ENCODE results near the gene MAP3K3.

Gene MAP3K3

DNA sequence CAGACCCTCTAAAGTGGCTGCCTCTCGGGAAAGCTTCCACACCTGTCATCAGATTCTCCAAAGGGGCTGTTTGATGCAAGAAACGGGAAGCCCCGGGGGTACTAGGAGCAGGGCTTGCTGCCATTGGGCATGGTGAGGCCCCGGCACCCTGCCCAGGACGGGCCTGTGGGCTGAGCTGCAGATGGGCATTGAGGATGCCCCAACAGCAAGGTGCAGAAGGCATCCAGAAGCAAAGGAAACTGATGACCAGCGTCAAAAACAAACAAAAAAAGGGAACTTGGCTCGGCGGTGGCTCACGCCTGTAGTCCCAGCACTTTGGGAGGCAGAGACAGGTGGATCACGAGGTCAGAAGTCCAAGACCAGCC lies 79.2 kb downstream of the MAP3K3 start (continued):
- TF ChIP-seq, protein P1, sequence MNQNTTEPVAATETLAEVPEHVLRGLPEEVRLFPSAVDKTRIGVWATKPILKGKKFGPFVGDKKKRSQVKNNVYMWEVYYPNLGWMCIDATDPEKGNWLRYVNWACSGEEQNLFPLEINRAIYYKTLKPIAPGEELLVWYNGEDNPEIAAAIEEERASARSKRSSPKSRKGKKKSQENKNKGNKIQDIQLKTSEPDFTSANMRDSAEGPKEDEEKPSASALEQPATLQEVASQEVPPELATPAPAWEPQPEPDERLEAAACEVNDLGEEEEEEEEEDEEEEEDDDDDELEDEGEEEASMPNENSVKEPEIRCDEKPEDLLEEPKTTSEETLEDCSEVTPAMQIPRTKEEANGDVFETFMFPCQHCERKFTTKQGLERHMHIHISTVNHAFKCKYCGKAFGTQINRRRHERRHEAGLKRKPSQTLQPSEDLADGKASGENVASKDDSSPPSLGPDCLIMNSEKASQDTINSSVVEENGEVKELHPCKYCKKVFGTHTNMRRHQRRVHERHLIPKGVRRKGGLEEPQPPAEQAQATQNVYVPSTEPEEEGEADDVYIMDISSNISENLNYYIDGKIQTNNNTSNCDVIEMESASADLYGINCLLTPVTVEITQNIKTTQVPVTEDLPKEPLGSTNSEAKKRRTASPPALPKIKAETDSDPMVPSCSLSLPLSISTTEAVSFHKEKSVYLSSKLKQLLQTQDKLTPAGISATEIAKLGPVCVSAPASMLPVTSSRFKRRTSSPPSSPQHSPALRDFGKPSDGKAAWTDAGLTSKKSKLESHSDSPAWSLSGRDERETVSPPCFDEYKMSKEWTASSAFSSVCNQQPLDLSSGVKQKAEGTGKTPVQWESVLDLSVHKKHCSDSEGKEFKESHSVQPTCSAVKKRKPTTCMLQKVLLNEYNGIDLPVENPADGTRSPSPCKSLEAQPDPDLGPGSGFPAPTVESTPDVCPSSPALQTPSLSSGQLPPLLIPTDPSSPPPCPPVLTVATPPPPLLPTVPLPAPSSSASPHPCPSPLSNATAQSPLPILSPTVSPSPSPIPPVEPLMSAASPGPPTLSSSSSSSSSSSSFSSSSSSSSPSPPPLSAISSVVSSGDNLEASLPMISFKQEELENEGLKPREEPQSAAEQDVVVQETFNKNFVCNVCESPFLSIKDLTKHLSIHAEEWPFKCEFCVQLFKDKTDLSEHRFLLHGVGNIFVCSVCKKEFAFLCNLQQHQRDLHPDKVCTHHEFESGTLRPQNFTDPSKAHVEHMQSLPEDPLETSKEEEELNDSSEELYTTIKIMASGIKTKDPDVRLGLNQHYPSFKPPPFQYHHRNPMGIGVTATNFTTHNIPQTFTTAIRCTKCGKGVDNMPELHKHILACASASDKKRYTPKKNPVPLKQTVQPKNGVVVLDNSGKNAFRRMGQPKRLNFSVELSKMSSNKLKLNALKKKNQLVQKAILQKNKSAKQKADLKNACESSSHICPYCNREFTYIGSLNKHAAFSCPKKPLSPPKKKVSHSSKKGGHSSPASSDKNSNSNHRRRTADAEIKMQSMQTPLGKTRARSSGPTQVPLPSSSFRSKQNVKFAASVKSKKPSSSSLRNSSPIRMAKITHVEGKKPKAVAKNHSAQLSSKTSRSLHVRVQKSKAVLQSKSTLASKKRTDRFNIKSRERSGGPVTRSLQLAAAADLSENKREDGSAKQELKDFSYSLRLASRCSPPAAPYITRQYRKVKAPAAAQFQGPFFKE (tag by site-specific recombination; IDR thresholded peaks at IDR 0.05; ENCODE audit: borderline replicate concordance): no peak
- no peak for TF ChIP-seq ZNF248 (tag by site-specific recombination; IDR thresholded peaks at IDR 0.05)
- no peak for TF ChIP-seq ZNF146 (tag by site-specific recombination; IDR thresholded peaks at IDR 0.05)
- TF ChIP-seq ZNF394 (tag by site-specific recombination; IDR thresholded peaks at IDR 0.05; ENCODE audit: borderline replicate concordance): no peak

DNA sequence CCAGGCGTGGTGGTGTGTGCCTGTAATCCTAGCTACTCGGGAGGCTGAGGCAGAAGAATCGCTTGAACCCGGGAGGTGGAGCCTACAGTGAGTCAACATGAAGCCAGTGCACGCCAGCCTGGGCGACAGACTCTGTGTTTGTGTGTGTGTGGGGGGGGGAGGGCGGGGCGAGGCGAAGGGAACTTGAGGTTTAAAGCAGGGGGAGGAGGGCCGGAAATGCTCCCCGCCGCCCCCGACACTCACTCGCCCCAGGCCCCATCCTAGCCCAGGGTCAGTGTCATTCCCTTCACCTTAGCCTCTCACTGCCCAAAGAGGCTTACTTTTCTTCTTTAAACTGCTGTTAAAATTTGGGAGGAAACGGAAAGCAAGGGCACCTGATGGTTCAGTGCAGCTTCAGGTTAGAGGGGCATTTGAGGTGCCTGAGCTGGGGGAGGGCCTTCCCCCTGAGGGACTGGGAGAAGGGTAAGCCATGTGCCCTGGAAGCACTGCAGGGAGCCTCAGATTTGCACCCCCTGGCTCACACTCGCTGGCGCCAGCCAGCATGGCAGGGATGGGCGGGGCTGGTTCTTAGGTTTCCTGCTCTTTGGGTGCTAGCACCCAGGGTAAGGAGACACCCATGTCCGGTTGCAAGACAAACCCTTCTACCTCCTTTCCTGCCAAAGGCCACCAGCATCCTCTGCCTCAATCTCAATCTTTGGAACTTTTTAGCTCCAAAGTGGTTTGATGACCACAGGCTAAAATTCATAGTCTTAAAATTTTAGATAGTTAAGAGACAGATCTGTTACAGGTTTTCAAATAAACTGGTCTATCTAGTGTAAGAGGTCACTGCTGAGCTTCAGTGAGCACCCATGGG lies 79.9 kb downstream of the MAP3K3 start:
- ChIA-PET CTCF (interaction anchor here (0.6 to 1.0 kb wide), 4 partner anchors 10 to 272 kb away, joined by 3 read pairs; no protein-coding TSS in a partner anchor), POLR2A (interaction anchor here (1.4 kb wide), 1 partner anchor 40 kb away, joined by 4 read pairs; no protein-coding TSS in a partner anchor)
- H3K4me1 ChIP-seq (ENCODE audit: control insufficient read depth, insufficient read depth, low read length): peaks cover 3% of the 10 kb centered on the region; the same call in 1 of the 2 replicates
- 0 out of 2 replicates have a peak, but pooled peaks have one; percentile 22 for TF ChIP-seq GLIS2 (tag by site-specific recombination; IDR thresholded peaks at IDR 0.05)
- no peak for TF ChIP-seq RBAK (tag by site-specific recombination; IDR thresholded peaks at IDR 0.05)
- no peak overlapping the region for H3K27ac ChIP-seq (ENCODE audit: extremely low read depth, low read depth, low read length)
- no peaks in the 10 kb centered on the region for H3K9me3 ChIP-seq (ENCODE audit: control insufficient read depth, insufficient read depth, low read depth, low read length)
- no peak overlapping the region for H3K4me3 ChIP-seq (ENCODE audit: low read depth, low read length)
- peaks cover 0 to 61% of the 10 kb centered on the region in 2 experiments; a peak in 1 of 3 replicates for H3K36me3 ChIP-seq (ENCODE audit: control insufficient read depth in 2 of 2, insufficient read depth in 1 of 2, low read length in 2 of 2)

- H3K4me3 ChIP-seq (ENCODE audit: low read depth, low read length): no peak overlapping the region
- TF ChIP-seq ZNF16 (tag by site-specific recombination; IDR thresholded peaks at IDR 0.05; ENCODE audit: low read depth) (no peak), ZNF391 (tag by site-specific recombination; IDR thresholded peaks at IDR 0.05; ENCODE audit: borderline replicate concordance, low read depth) (no peak), PRDM4 (tag by site-specific recombination; IDR thresholded peaks at IDR 0.05) (no peak), ZSCAN5A (tag by site-specific recombination; IDR thresholded peaks at IDR 0.05) (no peak), MYNN (tag by site-specific recombination; IDR thresholded peaks at IDR 0.05; ENCODE audit: borderline replicate concordance) (no peak), HOXC10 (CRISPR knock-in tag; IDR thresholded peaks at IDR 0.05) (no peak), ZNF398 (tag by site-specific recombination; IDR thresholded peaks at IDR 0.05) (no peak), ZNF621 (tag by site-specific recombination; IDR thresholded peaks at IDR 0.05) (no peak), ZBTB17 (tag by site-specific recombination; IDR thresholded peaks at IDR 0.05) (no peak)
- TF ChIP-seq, protein P2, sequence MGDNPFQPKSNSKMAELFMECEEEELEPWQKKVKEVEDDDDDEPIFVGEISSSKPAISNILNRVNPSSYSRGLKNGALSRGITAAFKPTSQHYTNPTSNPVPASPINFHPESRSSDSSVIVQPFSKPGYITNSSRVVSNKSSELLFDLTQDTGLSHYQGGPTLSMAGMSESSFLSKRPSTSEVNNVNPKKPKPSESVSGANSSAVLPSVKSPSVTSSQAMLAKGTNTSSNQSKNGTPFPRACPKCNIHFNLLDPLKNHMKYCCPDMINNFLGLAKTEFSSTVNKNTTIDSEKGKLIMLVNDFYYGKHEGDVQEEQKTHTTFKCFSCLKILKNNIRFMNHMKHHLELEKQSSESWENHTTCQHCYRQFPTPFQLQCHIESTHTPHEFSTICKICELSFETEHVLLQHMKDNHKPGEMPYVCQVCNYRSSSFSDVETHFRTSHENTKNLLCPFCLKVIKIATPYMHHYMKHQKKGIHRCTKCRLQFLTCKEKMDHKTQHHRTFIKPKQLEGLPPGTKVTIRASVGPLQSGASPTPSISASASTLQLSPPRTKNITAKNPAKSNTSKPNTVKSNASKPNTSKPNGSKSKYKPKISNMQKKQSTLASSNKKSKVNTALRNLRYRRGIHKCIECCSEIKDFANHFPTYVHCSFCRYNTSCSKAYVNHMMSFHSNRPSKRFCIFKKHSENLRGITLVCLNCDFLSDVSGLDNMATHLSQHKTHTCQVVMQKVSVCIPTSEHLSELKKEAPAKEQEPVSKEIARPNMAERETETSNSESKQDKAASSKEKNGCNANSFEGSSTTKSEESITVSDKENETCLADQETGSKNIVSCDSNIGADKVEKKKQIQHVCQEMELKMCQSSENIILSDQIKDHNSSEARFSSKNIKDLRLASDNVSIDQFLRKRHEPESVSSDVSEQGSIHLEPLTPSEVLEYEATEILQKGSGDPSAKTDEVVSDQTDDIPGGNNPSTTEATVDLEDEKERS (tag by site-specific recombination; IDR thresholded peaks at IDR 0.05): no peak
Measured at GRCh38 chr17:63702721-63703015, 80.5 kb downstream of the MAP3K3 start.

More at GRCh38 chr17:63702721-63703015, 80.5 kb downstream of the MAP3K3 start:
- ChIA-PET CTCF (interaction anchor here (0.6 kb wide), 1 partner anchor 273 kb away, joined by 3 read pairs; no protein-coding TSS in a partner anchor), POLR2A (interaction anchor here (1.4 kb wide), 1 partner anchor 40 kb away, joined by 4 read pairs; no protein-coding TSS in a partner anchor)
- H3K27ac ChIP-seq (ENCODE audit: extremely low read depth, low read depth, low read length): no peak overlapping the region
- H3K9me3 ChIP-seq (ENCODE audit: control insufficient read depth, insufficient read depth, low read depth, low read length): no peaks in the 10 kb centered on the region
- peaks cover 0 to 58% of the 10 kb centered on the region in 2 experiments; a peak in 2 of 3 replicates for H3K36me3 ChIP-seq (ENCODE audit: control insufficient read depth in 2 of 2, insufficient read depth in 1 of 2, low read length in 2 of 2)
- H3K4me1 ChIP-seq (ENCODE audit: control insufficient read depth, insufficient read depth, low read length): peaks cover 3% of the 10 kb centered on the region; the same call in 1 of the 2 replicates

Measured in HEK293 (cell line).